NOMO-1 treated with DMSO at 0.1 percent for 48 hours (cell line): ENCODE results near the gene ARHGEF7.

ENCODE experiments used
- DNase-seq: peaks from one replicate; lab custom pipeline; 2025; ENCODE audit not compliant: unreplicated experiment; lab: John Stamatoyannopoulos, UW

ARHGEF7 gene

DNA sequence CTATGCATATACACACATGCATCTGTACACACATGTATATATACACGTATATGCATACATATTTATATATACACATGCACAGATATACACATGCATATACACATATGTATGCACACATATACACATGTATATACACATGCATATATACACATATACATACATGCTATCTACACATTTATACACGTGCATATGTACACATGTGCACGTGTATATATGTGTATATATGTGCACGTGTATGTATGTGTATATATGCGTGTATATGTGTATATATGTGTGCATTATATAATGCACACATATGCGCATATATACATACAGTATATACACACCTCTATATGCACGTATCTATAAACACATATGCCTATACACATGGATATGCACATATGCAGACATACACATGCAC lies 17.8 kb downstream of the ARHGEF7 start:
- DNase-seq, result no peak

GRCh38 chr13:111139452-111139851 lies 24.3 kb downstream of the ARHGEF7 start:
- no peak for DNase-seq

DNA sequence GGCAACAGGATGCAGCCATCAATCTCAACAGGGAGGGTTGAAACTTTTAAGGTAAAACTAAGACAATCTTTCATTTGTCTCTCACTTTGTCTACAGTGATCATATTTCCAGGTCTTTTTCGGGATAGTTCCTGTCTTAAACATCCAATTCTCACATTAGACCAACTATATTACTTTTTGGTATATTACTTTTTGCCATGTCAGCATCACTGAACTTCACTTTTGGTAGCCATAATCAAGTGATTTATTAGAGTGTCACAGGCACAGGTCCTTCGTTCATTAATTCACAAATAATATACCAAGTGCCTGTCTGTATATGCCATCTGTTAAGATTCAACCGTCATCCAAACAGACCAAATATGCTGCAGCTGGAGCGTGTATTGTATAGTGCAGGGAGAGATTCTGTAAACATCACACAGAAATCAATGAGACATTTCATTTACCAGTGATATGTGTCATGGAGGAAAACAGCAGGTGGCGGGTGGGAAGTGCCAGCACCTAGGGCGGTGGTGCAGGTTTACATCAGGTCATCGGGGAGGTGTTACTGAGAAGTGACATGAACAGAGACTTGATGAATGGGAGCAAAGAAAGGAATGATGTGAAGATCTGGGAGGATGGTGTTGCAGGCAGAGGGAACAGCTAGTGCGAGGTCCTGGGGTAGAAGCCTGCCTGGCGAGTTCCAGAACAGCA lies 24.9 kb downstream of the ARHGEF7 start:
- no peak for DNase-seq

- DNase-seq, result no peak
These were observed 25.5 kb downstream of the ARHGEF7 start for GRCh38 chr13:111140562-111141105.

- no peak for DNase-seq
These were observed 27.4 kb downstream of the ARHGEF7 start for GRCh38 chr13:111142472-111142871.

- DNase-seq, result no peak
These were observed 28.9 kb downstream of the ARHGEF7 start for GRCh38 chr13:111143865-111144540.

- no peak for DNase-seq
These were observed 30.0 kb downstream of the ARHGEF7 start for GRCh38 chr13:111145071-111145470.

DNA sequence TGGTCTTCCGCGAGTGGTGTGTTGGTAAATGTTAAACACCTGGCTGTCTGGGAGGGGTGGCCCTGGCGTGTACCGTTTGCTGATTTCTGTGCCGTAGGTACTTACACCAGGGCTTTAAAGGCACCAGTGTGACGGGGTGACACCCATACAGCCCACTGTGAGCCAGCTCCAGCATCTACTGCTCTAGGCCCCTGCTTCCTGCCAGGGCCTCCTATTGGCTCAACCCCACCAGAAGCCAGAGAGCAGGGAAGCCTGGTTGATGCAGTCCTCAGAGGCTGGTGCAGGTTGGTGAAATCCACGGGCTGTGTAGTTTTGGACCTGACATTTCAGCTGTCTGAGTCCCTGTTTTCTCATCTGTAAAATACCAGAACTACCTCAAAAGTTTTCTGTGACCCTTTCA lies 30.4 kb downstream of the ARHGEF7 start:
- DNase-seq, result no peak

DNA sequence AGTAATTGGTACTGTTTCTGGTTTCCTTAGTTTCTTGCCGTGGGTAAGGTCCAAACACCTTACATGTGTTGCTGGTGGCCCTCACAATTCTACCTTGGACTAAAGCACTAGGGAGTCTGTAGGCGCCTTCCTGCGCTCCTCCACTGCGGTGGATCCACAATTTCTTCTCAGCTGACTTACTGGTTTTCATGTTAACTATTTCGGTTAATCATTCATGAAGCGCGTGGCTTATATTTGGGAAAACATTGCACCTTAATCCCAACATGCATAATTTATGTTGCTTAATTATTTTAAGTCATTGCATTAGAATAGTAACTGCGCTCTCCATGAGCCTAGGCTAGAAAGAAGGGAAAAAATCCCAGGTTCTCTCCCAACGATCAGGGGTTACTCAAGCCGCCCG lies 37.7 kb downstream of the ARHGEF7 start:
- DNase-seq, result no peak

DNA sequence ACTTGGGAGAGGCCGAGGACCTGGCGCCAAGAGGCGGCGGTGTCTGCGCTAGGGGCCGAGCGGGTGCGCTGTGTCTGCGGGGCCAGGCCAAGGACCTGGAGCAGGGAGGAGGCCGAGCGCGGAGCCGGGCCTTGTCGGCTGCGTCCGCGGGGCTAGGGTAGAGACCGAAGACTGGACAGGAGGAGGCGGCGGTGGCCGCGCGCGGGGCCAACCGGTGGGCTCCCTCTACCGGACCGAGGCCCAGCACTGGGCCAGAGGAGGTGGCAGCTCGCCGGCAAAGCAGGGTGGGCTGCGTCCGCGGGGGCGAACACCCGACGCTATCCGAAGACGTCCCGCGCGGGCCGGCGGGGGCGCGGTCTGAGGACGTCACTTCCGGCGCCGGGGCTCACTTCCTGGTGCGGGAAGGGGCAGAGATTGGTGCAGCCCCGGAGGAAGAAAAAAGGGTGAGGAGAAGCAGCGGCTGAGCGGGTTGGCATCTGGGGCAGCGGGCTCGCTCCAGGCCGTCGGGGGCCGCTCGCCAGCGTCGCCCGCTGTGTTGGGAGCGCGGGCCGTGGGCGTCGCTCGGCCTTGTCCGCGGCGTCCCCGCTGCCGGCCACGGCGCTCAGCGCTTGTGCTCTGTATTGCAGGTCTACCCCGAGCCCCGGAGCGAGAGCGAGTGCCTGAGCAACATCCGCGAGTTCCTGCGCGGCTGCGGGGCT lies 38.3 kb downstream of the ARHGEF7 start:
- peak; percentile 83 for DNase-seq

DNA sequence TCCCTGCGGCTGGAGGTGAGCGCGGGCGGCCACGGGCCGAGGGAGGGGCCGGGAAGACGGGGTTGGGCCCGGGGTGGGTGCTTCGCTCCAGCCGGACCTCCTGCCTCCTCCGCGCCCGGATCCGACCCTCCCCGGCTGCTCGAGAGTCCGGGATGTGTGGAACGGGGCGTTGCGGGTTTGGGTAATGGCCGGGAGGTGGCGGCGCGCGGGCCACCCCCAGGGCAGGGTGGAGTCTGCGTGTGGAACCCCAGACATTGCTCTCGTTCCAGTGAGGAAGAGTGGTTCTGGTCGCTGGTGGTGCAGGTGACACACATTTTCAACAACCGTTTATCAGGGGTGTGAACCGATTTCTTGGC lies 38.8 kb downstream of the ARHGEF7 start:
- DNase-seq, result peak; percentile 31

DNA sequence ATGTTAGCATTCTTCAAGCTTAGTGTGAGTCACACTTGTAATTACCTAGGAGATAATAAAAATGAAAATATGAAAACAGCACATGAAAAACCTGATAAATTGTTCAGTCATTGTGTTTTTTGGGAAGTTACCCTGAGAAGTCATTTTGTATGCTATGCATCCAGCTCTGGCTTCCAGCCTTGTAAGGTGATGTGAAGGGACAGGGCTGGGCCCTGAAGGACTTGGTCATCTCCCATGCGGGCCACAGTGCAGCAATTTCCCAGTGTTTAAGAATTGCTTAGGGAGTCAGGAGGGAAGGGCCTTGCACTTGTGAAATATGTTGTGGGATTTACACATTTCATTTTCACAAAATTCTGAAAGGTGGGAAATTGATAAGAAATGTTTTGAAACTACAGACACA lies 41.3 kb downstream of the ARHGEF7 start:
- no peak for DNase-seq

GRCh38 chr13:111158136-111158805 lies 43.2 kb downstream of the ARHGEF7 start:
- no peak for DNase-seq

DNA sequence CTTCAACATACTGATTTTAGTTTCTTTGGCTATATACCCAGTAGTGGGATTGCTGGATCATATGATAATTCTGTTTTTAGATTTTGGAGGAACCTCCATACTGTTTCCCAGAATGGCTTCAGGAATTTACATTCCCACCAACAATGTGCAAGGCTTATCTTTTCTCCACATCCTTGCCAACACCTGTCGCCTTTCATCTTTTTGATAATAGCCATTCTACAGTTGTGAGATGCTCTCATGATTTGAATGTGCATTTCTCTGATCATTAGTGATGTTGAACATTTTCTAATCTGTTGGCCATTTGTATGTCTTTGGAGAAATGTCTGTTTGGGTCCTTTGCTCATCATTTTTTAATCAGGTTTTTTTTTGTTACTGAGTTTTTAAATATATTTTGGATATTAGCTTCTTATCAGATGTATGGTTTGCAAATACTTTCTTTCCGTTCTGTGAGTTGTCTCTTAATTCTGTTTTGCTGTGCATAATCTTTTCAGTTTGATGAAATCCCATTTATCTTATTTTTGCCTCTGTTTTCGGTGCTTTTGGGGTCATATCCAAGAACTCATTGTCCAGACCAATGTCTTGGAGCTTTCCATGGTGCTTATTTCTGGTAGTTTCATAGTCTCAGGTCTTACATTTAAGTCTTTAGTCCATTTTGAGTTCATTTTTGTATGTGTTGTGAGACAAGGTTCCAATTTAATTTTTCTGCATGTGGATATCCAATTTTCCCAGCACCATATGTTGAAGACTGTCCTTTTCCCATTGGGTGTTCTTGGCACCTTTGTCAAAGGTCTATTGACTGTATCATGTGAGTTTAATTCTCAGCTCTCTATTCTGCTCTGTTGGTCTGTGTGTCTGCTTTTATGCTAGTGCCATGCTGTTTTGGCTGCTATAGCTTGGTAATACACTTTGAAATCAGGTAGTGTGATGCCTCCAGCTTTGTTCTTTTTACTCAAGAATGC lies 44.5 kb downstream of the ARHGEF7 start:
- DNase-seq, result no peak

DNA sequence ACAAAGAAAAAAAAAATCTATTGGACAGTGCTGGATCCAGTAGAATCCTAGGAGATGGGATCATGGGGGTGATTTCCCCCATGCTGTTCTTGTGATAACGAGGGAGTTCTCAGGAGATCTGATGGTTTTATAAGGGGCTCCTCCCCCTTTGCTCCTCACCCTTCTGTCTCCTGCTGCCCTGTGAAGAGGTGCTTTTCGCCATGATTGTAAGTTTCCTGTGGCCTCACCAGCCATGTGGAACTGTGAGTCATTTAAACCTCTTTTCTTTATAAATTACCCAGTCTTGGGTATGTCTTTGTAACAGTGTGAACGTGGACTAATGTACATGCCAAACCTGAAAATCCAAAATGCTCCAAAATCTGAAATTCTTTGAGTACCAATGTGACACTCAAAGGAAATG lies 45.5 kb downstream of the ARHGEF7 start:
- no peak for DNase-seq

DNA sequence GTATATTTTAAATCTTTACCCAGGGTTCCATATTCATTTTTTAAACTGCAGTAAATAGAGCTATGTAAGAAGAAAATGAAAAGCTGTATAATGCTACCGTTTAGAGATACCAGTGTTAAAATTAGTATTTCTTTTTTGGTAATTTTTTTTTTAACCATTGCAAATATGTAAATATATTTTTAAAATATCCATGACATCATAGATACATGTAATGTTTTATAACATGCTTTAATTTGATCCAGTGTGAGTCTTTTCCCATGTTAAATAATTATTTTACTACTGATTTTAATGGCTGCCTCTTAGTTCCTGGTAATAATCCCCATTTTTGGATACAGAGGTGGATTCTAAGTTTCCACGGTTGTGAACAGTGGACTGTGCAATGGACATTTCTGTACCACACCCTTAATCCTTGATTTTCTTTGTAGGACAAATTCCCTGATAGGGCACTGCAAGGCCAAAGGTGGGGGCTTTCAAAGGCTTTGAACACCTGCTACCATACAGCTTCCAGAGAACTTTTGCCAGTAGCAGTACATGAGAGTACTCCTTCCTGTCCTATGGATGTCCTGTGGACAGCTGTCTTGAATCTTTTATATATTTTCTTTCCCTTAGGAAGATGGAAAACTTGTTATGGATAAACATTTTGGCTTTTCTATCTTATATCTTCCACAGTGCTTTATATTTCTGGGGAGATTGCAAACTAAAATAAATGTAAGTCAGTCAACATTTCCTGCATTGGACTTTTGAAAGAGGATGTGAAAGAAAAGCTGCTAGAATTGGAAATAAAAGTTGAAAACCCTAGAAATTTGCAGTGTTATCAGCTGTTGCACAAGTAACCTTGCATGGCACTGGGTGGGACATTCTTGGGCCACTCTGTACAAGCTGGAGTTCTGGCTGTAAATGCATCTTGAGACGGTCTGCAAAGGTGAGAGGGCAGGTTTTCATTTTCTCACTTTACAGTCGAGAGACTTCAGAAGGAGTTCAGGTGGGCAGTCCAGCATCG lies 46.8 kb downstream of the ARHGEF7 start:
- DNase-seq, result peak; percentile 54

GRCh38 chr13:111165241-111166010 lies 50.3 kb downstream of the ARHGEF7 start:
- no peak for DNase-seq

- DNase-seq, result no peak
These were observed 52.0 kb downstream of the ARHGEF7 start for GRCh38 chr13:111166882-111167675.
